OCI-LY3 (cell line): ENCODE results near the gene DHPS.

Experiments
- EZH2phosphoT487 ChIP-seq: fragments of 200-600 bp; shearing (Covaris generic); IDR thresholded peaks from 2 replicates; pipeline ENCODE4 v1.6.1; 2018; ENCODE audit warnings: antibody characterized with exemption, mixed run types, low read depth
- TF ChIP-seq, protein P1 (sequence below): fragments of 200-600, 300-600 bp; sonication (generic); IDR thresholded peaks from 2 replicates; pipeline ENCODE4 v1.5.1; 2014; ENCODE audit warnings: antibody characterized with exemption, low read length, low read depth

DNA sequence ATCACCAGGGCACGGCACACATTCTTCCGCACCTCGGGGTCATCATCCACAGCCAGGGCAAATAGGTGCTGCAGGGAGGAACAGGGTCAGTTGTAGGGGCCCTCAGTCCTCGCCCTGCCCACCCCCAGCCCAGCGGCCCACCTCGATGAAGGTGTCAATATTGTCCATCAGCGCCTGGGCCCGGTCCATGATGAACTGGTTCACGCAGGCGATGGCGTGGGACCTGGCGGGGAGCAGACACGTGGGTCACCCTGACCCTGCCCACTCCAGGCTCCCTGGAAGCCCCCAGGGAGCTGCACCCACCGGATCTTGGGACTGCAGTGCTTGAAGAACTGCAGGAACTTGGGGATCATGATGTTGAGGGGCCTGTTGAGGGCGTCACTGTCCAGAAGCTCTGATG, 33.4 kb upstream of the DHPS start:
- TF ChIP-seq, protein P1, sequence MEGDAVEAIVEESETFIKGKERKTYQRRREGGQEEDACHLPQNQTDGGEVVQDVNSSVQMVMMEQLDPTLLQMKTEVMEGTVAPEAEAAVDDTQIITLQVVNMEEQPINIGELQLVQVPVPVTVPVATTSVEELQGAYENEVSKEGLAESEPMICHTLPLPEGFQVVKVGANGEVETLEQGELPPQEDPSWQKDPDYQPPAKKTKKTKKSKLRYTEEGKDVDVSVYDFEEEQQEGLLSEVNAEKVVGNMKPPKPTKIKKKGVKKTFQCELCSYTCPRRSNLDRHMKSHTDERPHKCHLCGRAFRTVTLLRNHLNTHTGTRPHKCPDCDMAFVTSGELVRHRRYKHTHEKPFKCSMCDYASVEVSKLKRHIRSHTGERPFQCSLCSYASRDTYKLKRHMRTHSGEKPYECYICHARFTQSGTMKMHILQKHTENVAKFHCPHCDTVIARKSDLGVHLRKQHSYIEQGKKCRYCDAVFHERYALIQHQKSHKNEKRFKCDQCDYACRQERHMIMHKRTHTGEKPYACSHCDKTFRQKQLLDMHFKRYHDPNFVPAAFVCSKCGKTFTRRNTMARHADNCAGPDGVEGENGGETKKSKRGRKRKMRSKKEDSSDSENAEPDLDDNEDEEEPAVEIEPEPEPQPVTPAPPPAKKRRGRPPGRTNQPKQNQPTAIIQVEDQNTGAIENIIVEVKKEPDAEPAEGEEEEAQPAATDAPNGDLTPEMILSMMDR = no peak
- TF ChIP-seq EZH2phosphoT487 = no peak
